Caco-2 (cell line): ENCODE measurements around the gene PSMC3. TPM values are rescaled to one million over a fixed set of nuclear protein-coding genes. Genes with fewer than 3 reads are reported as not detected.
A peak's percentile ranks its signal among the peaks of the same experiment; 100 is the strongest.

Experiments
- BruUV-seq: library from RNA; stranded (reverse); fragments of 400-500 nt; replicated peaks from 2 replicates; lab custom pipeline; 2021; lab: Mats Ljungman, UMichigan
- CTCF ChIA-PET: fragments of 300-600 bp; sonication (Branson Sonifier 250); formaldehyde crosslinking; loops from one replicate; lab custom pipeline; 2022; ENCODE audit warnings: antibody characterized with exemption; lab: Charles Lee
- POLR2A ChIA-PET: fragments of 300-600 bp; sonication (Branson Sonifier 250); formaldehyde crosslinking; loops from one replicate; lab custom pipeline; 2022; ENCODE audit warnings: antibody characterized with exemption; lab: Charles Lee
- DNase-seq, 2 experiments: peaks; one replicate each; pipeline versions ENCODE4 v3.0.0 to v3.0.0-alpha.2; 2020 to 2022
- H3K27me3 ChIP-seq: replicated peaks from 2 replicates; pipeline ENCODE4 v1.6.0; 2011; ENCODE audit warnings: low read length; ENCODE audit not compliant: control insufficient read depth, insufficient read depth
- H3K36me3 ChIP-seq: 2 replicates; pipeline ENCODE4 v1.5.1; 2011; ENCODE audit warnings: low read length; ENCODE audit not compliant: control insufficient read depth, insufficient read depth
- H3K4me1 ChIP-seq: fragments of 250-450 bp; sonication (Bioruptor Pico); 2 replicates; pipeline ENCODE4 v1.5.1; 2020; ENCODE audit warnings: mild to moderate bottlenecking
- H3K4me3 ChIP-seq: 2 replicates; pipeline ENCODE4 v1.5.1; 2011; ENCODE audit warnings: low read depth, mild to moderate bottlenecking, control low read depth, low read length
- H3K9me3 ChIP-seq: fragments of 250-450 bp; sonication (Bioruptor Pico); 2 replicates; pipeline ENCODE4 v1.5.1; 2020; ENCODE audit warnings: mild to moderate bottlenecking, moderate library complexity
- H3K27ac Mint-ChIP-seq: one replicate; pipeline ENCODE4 v1.8.0; 2022; ENCODE audit warnings: mixed read lengths; ENCODE audit not compliant: unreplicated experiment
- H3K27me3 Mint-ChIP-seq: one replicate; pipeline ENCODE4 v1.8.0; 2022; ENCODE audit warnings: mixed read lengths; ENCODE audit not compliant: insufficient read depth, unreplicated experiment
- H3K36me3 Mint-ChIP-seq: one replicate; pipeline ENCODE4 v1.8.0; 2022; ENCODE audit warnings: mild to moderate bottlenecking, mixed read lengths; ENCODE audit not compliant: insufficient read depth, unreplicated experiment
- H3K4me1 Mint-ChIP-seq: one replicate; pipeline ENCODE4 v1.8.0; 2022; ENCODE audit warnings: low read depth, mixed read lengths; ENCODE audit not compliant: unreplicated experiment
- H3K4me3 Mint-ChIP-seq: one replicate; pipeline ENCODE4 v1.8.0; 2022; ENCODE audit warnings: mild to moderate bottlenecking, moderate library complexity, mixed read lengths; ENCODE audit not compliant: unreplicated experiment
- H3K9me3 Mint-ChIP-seq: one replicate; pipeline ENCODE4 v1.8.0; 2022; ENCODE audit warnings: mixed read lengths; ENCODE audit not compliant: unreplicated experiment
- intact Hi-C: fragments of 100-400 bp; cut with micrococcal nuclease; formaldehyde crosslinking; loops from one replicate; pipeline ENCODE4 v1.10.0; 2022; ENCODE audit not compliant: unreplicated experiment
- total RNA-seq: library from RNA; stranded (reverse); gene quantifications from 2 replicates; pipeline ENCODE4 v1.2.3, GENCODE V29; 2022
- TF ChIP-seq, protein P1 (sequence below), 2 experiments: fragments of 200-600 bp in 1 of 2; IDR thresholded peaks; 1 replicate in 1 of 2; 2 replicates in 1 of 2; pipeline versions ENCODE4 v1.5.1 to v1.8.0; 2011 to 2022; ENCODE audit warnings: antibody characterized with exemption in 1 of 2, control low read depth in 1 of 2, inconsistent platforms in 1 of 2, low read depth in 1 of 2, low read length in 1 of 2, mild to moderate bottlenecking in 1 of 2, moderate library complexity in 1 of 2; ENCODE audit not compliant: insufficient read depth in 1 of 2, severe bottlenecking in 1 of 2, unreplicated experiment in 1 of 2

Gene PSMC3
- total RNA-seq, 1 experiment from 2014 or later, result 196 TPM

DNA sequence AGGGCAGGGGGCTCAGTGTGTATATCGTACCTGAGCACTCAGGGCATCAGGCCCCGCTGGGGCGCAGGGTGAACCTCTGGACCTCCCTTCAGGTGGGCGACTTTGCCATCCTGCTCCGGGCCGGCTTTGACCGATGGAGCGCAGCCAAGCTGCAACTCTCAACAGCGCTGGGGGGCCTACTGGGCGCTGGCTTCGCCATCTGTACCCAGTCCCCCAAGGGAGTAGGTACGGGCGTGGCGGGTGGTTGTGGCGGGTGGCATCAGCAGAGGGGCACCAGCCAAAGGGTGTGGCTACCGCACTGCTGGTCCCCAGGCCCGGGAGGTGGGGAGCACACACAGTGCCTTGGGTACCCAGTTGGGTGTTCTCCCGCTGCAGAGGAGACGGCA is 11.6 kb downstream of the PSMC3 start:
- BruUV-seq, result no TSS peak
- H3K4me1 ChIP-seq, result peaks cover 8% of the 10 kb centered on the region; the same call in 1 of the 2 replicates
- no peak overlapping the region for H3K4me3 ChIP-seq
- ChIA-PET POLR2A (no interaction called here), CTCF (no interaction called here)
- TF ChIP-seq, protein P1, sequence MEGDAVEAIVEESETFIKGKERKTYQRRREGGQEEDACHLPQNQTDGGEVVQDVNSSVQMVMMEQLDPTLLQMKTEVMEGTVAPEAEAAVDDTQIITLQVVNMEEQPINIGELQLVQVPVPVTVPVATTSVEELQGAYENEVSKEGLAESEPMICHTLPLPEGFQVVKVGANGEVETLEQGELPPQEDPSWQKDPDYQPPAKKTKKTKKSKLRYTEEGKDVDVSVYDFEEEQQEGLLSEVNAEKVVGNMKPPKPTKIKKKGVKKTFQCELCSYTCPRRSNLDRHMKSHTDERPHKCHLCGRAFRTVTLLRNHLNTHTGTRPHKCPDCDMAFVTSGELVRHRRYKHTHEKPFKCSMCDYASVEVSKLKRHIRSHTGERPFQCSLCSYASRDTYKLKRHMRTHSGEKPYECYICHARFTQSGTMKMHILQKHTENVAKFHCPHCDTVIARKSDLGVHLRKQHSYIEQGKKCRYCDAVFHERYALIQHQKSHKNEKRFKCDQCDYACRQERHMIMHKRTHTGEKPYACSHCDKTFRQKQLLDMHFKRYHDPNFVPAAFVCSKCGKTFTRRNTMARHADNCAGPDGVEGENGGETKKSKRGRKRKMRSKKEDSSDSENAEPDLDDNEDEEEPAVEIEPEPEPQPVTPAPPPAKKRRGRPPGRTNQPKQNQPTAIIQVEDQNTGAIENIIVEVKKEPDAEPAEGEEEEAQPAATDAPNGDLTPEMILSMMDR (IDR thresholded peaks at IDR 0.05; ENCODE audit: insufficient read depth in 1 of 2, low read depth in 1 of 2, low read length in 1 of 2, severe bottlenecking in 1 of 2, unreplicated experiment in 1 of 2), result no peak
- Mint-ChIP-seq H3K27ac (no peak overlapping the region), H3K36me3 (peaks cover 45% of the 10 kb centered on the region), H3K27me3 (no peaks in the 10 kb centered on the region), H3K9me3 (no peaks in the 10 kb centered on the region), H3K4me1 (peaks cover 11% of the 10 kb centered on the region), H3K4me3 (no peak overlapping the region)
- H3K9me3 ChIP-seq, result no peaks in the 10 kb centered on the region
- intact Hi-C loops, result no loop called here
- H3K27me3 ChIP-seq, result no peaks in the 10 kb centered on the region
- no peaks in the 10 kb centered on the region; the same call in none of the 2 replicates for H3K36me3 ChIP-seq
- DNase-seq, result no peak

DNA sequence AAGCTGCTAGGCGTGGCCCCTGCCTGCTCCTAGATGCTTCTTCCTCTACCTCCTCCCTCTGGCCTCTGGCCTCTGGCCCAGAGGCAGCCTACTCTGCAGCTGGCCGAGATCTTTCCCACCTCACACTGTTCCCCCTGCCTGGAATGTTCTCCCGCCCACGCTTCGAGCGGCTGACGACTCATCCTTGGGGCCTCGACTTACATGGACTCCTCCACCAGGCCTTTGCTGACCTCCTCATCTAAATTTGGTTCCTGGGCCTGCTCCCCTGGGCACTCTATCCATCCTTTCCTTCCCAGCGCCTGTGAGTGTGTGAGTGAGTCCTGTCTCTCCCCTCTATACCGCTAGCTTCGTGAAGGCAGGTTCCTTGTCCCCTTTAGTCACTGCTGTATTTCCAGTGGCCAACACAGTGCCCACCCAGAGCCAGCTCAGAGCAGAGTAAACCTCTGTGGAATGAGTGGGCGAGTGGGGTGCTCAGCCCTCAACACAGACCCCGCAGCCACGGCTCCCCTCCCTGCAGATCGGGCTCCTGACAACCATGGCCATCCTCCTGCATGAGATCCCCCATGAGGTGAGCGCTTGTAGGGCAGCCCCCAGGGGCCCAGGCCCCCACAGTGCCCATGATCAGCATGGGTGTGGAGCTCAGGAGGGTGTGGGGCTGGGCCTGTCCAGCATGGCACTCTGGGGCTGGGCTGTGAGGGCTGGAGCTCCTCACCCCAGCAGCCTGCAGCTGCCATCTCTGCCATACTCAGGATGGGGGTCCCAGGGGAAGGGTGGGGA is 12.1 kb downstream of the PSMC3 start:
- H3K36me3 Mint-ChIP-seq, result peaks cover 39% of the 10 kb centered on the region
- ChIA-PET POLR2A (no interaction called here), CTCF (no interaction called here)
- BruUV-seq, result no TSS peak
- H3K27me3 Mint-ChIP-seq, result no peaks in the 10 kb centered on the region
- DNase-seq, result peak in 1 of 2 experiments; percentile 34
- intact Hi-C loops, result no loop called here
- no peak overlapping the region for H3K4me3 Mint-ChIP-seq
- H3K4me1 Mint-ChIP-seq, result peaks cover 11% of the 10 kb centered on the region
- Histone ChIP-seq H3K36me3 (no peaks in the 10 kb centered on the region; the same call in none of the 2 replicates), H3K27me3 (no peaks in the 10 kb centered on the region), H3K4me1 (peaks cover 13% of the 10 kb centered on the region), H3K4me3 (no peak overlapping the region), H3K9me3 (no peaks in the 10 kb centered on the region)
- peak overlapping the region; percentile 5 for H3K27ac Mint-ChIP-seq
- H3K9me3 Mint-ChIP-seq, result no peaks in the 10 kb centered on the region
- TF ChIP-seq, protein P1 (IDR thresholded peaks at IDR 0.05; ENCODE audit: insufficient read depth in 1 of 2, low read depth in 1 of 2, low read length in 1 of 2, severe bottlenecking in 1 of 2, unreplicated experiment in 1 of 2), result no peak

DNA sequence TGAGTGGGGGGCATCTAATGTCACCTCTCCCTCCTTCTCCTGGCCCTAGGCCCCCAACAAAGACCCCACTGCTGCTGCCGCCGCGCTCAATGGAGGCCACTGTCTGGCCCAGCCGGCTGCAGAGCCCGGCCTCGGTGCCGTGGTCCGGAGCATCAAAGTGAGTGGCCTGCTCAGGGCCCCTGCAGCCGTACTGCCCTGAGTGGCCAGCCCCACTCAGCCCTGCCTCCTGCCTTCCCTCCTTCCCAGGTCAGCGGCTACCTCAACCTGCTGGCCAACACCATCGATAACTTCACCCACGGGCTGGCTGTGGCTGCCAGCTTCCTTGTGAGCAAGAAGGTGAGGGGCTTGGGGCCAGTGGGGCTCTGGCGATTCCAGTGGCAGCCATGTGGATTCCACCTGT is 12.9 kb downstream of the PSMC3 start:
- Mint-ChIP-seq H3K27me3 (no peaks in the 10 kb centered on the region), H3K27ac (no peak overlapping the region), H3K36me3 (peaks cover 32% of the 10 kb centered on the region), H3K4me1 (peaks cover 11% of the 10 kb centered on the region), H3K9me3 (no peaks in the 10 kb centered on the region), H3K4me3 (no peak overlapping the region)
- BruUV-seq, result no TSS peak
- Histone ChIP-seq H3K36me3 (no peaks in the 10 kb centered on the region; the same call in 1 of the 2 replicates), H3K4me1 (peaks cover 13% of the 10 kb centered on the region), H3K9me3 (no peaks in the 10 kb centered on the region), H3K4me3 (no peak overlapping the region), H3K27me3 (no peaks in the 10 kb centered on the region)
- ChIA-PET CTCF (no interaction called here), POLR2A (no interaction called here)
- intact Hi-C loops, result no loop called here
- no peak for DNase-seq
- TF ChIP-seq, protein P1 (IDR thresholded peaks at IDR 0.05; ENCODE audit: insufficient read depth in 1 of 2, low read depth in 1 of 2, low read length in 1 of 2, severe bottlenecking in 1 of 2, unreplicated experiment in 1 of 2), result no peak
